OCI-LY7 (cell line): ENCODE measurements around the gene AKAP13. TPM values are rescaled to one million over a fixed set of nuclear protein-coding genes. Genes with fewer than 3 reads are reported as not detected.

Source experiments
- BruUV-seq: library from RNA; stranded (reverse); fragments of 400-500 nt; replicated peaks from 2 replicates; lab custom pipeline; 2021; lab: Mats Ljungman, UMichigan
- CTCF ChIA-PET: fragments of 300-600 bp; sonication (Branson Sonifier 250); formaldehyde crosslinking; loops from one replicate; lab custom pipeline; 2022; ENCODE audit warnings: antibody characterized with exemption; ENCODE audit not compliant: unreplicated experiment; lab: Charles Lee
- POLR2A ChIA-PET: fragments of 300-600 bp; sonication (Branson Sonifier 250); formaldehyde crosslinking; loops from one replicate; lab custom pipeline; 2022; ENCODE audit warnings: antibody characterized with exemption; lab: Charles Lee
- DNase-seq: peaks from one replicate; pipeline ENCODE4 v3.0.0-alpha.2; 2015; ENCODE audit warnings: low spot score
- H2AFZ ChIP-seq: fragments of 200-600 bp; sonication (generic), shearing (Covaris generic); 2 replicates; pipeline ENCODE4 v1.6.1; 2014; ENCODE audit warnings: mild to moderate bottlenecking, antibody characterized with exemption, low read length, moderate library complexity
- H3K27ac ChIP-seq: fragments of 200-600 bp; sonication (generic); 2 replicates; pipeline ENCODE4 v1.5.1; 2014; ENCODE audit warnings: mixed run types, low read depth, mild to moderate bottlenecking, moderate library complexity, low read length, inconsistent platforms; ENCODE audit not compliant: poor library complexity, severe bottlenecking
- H3K36me3 ChIP-seq: fragments of 200-600 bp; sonication (generic); 2 replicates; pipeline ENCODE4 v1.6.1; 2014; ENCODE audit warnings: mild to moderate bottlenecking, antibody characterized with exemption, low read length, moderate library complexity, mixed read lengths; ENCODE audit not compliant: insufficient read depth
- H3K4me1 ChIP-seq: fragments of 200-600 bp; sonication (generic); 2 replicates; pipeline ENCODE4 v1.5.1; 2014; ENCODE audit warnings: mild to moderate bottlenecking, low read length; ENCODE audit not compliant: insufficient read depth, poor library complexity, severe bottlenecking
- H3K4me2 ChIP-seq: fragments of 200-600 bp; sonication (generic); 2 replicates; pipeline ENCODE4 v1.6.1; 2014; ENCODE audit warnings: mild to moderate bottlenecking, low read length
- H3K4me3 ChIP-seq: fragments of 200-600 bp; sonication (generic); 2 replicates; pipeline ENCODE4 v1.5.1; 2014; ENCODE audit warnings: mild to moderate bottlenecking, low read depth, low read length; ENCODE audit not compliant: poor library complexity, severe bottlenecking
- H3K79me2 ChIP-seq: fragments of 200-600 bp; sonication (generic); 2 replicates; pipeline ENCODE4 v1.6.1; 2016; ENCODE audit warnings: low read depth, mild to moderate bottlenecking, low read length, moderate library complexity, mixed read lengths; ENCODE audit not compliant: insufficient read depth
- H3K9me2 ChIP-seq: fragments of 200-600 bp; sonication (generic); 2 replicates; pipeline ENCODE4 v1.6.1; 2016; ENCODE audit warnings: mild to moderate bottlenecking, low read length, mixed read lengths; ENCODE audit not compliant: insufficient read depth
- H3K9me3 ChIP-seq: fragments of 200-600 bp; sonication (generic); 2 replicates; pipeline ENCODE4 v1.6.1; 2014; ENCODE audit warnings: mild to moderate bottlenecking, mixed run types, low read length, mixed read lengths
- H4K20me1 ChIP-seq: fragments of 200-600 bp; sonication (generic); 2 replicates; pipeline ENCODE4 v1.6.1; 2014; ENCODE audit warnings: mild to moderate bottlenecking, antibody characterized with exemption, low read length, moderate library complexity, mixed read lengths; ENCODE audit not compliant: insufficient read depth
- CTCF ChIP-seq: fragments of 200-600 bp; sonication (generic); conservative IDR thresholded peaks from 2 replicates; pipeline ENCODE4 v1.5.1; 2014; ENCODE audit warnings: mild to moderate bottlenecking, antibody characterized with exemption, low read length, moderate library complexity, mixed read lengths
- EZH2phosphoT487 ChIP-seq: fragments of 200-600 bp; sonication (generic); IDR thresholded peaks from 2 replicates; pipeline ENCODE4 v1.6.1; 2018; ENCODE audit warnings: low read depth, borderline replicate concordance, mild to moderate bottlenecking, mixed run types, antibody characterized with exemption, low read length, moderate library complexity, mixed read lengths
- intact Hi-C: fragments of 100-400 bp; cut with micrococcal nuclease; formaldehyde crosslinking; loops from one replicate; pipeline ENCODE4 v1.10.0; 2022; ENCODE audit not compliant: unreplicated experiment
- total RNA-seq, 2 experiments: library from RNA; depleted of rRNA in 1 of 2; stranded (reverse); fragments of >200 nt in 1 of 2; shearing (Covaris generic) in 1 of 2; gene quantifications; 2 replicates each; pipeline ENCODE4 v1.2.3, GENCODE V29; 2014 to 2022

The AKAP13 gene
- total RNA-seq, 2 experiments from 2014 or later: 140 to 250 TPM

GRCh38 chr15:85676342-85677098, 296.1 kb downstream of the AKAP13 start:
- intact Hi-C loops: no loop called here
- no peak for DNase-seq
- no TSS peak for BruUV-seq

GRCh38 chr15:85679231-85679630, 298.8 kb downstream of the AKAP13 start:
- Histone ChIP-seq H3K4me2 (no peak overlapping the region), H3K27ac (no peak overlapping the region), H3K9me2 (no peaks in the 10 kb centered on the region), H3K79me2 (no peaks in the 10 kb centered on the region), H3K4me3 (no peak overlapping the region), H3K36me3 (peaks cover 73% of the 10 kb centered on the region), H4K20me1 (no peaks in the 10 kb centered on the region), H3K9me3 (no peaks in the 10 kb centered on the region), H2AFZ (no peak overlapping the region), H3K4me1 (peaks cover 11% of the 10 kb centered on the region)
- POLR2A ChIA-PET: interaction anchor here (0.6 to 1.6 kb wide), 2 partner anchors 26 to 163 kb away, joined by 3 read pairs; no protein-coding TSS in a partner anchor
- no TSS peak for BruUV-seq
- CTCF ChIA-PET: no interaction called here
- intact Hi-C loops: no loop called here
- DNase-seq: no peak
- TF ChIP-seq EZH2phosphoT487 (no peak), CTCF (no peak)

More at GRCh38 chr15:85676342-85677098, 296.1 kb downstream of the AKAP13 start:
- Histone ChIP-seq H3K9me2 (no peaks in the 10 kb centered on the region), H4K20me1 (no peaks in the 10 kb centered on the region), H3K9me3 (no peaks in the 10 kb centered on the region), H3K79me2 (no peaks in the 10 kb centered on the region), H3K4me3 (no peak overlapping the region), H3K36me3 (peaks cover 74% of the 10 kb centered on the region), H3K27ac (no peak overlapping the region), H2AFZ (no peak overlapping the region), H3K4me2 (no peak overlapping the region), H3K4me1 (peaks cover 6% of the 10 kb centered on the region)
- TF ChIP-seq CTCF (no peak), EZH2phosphoT487 (no peak)
- CTCF ChIA-PET: no interaction called here
- POLR2A ChIA-PET: no interaction called here

GRCh38 chr15:85681386-85681785, 301.0 kb downstream of the AKAP13 start:
- Histone ChIP-seq H3K27ac (no peak overlapping the region), H3K9me3 (no peaks in the 10 kb centered on the region), H4K20me1 (no peaks in the 10 kb centered on the region), H3K4me1 (peaks cover 17% of the 10 kb centered on the region), H3K9me2 (no peaks in the 10 kb centered on the region), H2AFZ (no peak overlapping the region), H3K4me3 (no peak overlapping the region), H3K79me2 (no peaks in the 10 kb centered on the region), H3K36me3 (peaks cover 76% of the 10 kb centered on the region), H3K4me2 (no peak overlapping the region)
- ChIA-PET CTCF (no interaction called here), POLR2A (interaction anchor here (1.7 kb wide), 1 partner anchor 9 kb away, joined by 3 read pairs; no protein-coding TSS in a partner anchor)
- BruUV-seq: no TSS peak
- no peak for TF ChIP-seq EZH2phosphoT487
- no peak for TF ChIP-seq CTCF
- DNase-seq: no peak
- intact Hi-C loops: no loop called here
